HG02870 (cell line): ENCODE data around the gene HERPUD1.

Experiments
- ATAC-seq: cut with Tn5 transposase; IDR thresholded peaks from one replicate; pipeline ENCODE4 v1.9.1; 2021; ENCODE audit warnings: mild to moderate bottlenecking, moderate library complexity; ENCODE audit not compliant: unreplicated experiment

Gene HERPUD1

DNA sequence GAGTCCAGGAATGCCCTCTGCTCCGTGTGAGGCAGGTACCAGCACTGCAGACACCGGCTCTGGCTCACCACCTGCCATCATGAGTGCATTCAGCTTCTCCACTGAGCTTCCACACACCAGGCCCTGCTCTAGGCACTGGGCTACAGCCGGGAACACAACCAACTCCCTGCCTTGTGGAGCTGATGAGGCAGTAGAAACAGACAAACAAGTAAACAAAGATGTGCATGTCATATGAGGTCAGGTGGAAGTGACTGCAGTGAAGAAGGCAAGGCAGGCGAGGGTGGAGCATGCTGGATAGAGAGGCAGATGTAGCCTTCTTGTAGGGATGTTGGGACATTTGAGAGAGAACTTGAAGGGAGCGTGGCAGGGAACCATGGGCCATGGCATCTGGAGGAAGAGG, 62.4 kb downstream of the HERPUD1 start:
- ATAC-seq: no peak
